D721Med (cell line): ENCODE data around the gene CCR6.

Source experiments
- DNase-seq: peaks from one replicate; pipeline ENCODE4 v3.0.0; 2011; ENCODE audit warnings: low spot score; ENCODE audit not compliant: insufficient read length
- FAIRE-seq: peaks from 2 replicates; lab custom pipeline; 2011; peaks lifted over from hg19 to GRCh38; lab: Jason Lieb, UNC
- TF ChIP-seq, protein P1 (sequence below): IDR thresholded peaks from 2 replicates; pipeline ENCODE4 v1.5.1; 2012; ENCODE audit warnings: mild to moderate bottlenecking, control low read depth; ENCODE audit not compliant: insufficient read depth; ENCODE audit errors: missing control alignments

CCR6 gene

DNA sequence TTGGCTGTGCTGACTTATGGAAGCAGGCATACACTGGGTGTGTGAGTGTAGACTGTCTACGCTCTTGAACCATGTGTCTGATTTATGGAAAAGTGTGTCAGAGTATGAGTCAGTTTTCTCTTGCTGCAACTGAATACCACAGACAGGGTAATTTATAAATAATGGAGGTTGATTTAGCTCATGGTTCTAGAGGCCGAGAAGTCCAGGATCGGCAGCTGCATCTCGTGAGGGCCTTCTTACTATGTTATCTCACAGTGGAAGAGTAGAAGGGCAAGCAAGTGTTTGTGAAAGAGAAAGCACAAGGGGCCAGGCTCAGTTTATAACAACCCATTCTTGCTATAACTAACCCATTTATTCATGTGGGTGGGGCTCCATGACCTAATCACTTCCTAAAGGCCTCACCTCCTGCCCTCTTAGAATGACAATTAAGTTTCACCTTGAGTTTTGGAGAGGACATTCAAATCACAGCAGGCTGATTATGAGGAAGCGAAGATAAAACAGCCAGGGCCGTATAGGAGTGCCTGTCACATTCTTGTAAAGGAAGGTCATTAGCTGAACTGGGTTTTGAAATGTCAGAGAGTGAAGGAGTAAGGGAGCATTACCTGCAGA lies 28.1 kb downstream of the CCR6 start:
- TF ChIP-seq, protein P1, sequence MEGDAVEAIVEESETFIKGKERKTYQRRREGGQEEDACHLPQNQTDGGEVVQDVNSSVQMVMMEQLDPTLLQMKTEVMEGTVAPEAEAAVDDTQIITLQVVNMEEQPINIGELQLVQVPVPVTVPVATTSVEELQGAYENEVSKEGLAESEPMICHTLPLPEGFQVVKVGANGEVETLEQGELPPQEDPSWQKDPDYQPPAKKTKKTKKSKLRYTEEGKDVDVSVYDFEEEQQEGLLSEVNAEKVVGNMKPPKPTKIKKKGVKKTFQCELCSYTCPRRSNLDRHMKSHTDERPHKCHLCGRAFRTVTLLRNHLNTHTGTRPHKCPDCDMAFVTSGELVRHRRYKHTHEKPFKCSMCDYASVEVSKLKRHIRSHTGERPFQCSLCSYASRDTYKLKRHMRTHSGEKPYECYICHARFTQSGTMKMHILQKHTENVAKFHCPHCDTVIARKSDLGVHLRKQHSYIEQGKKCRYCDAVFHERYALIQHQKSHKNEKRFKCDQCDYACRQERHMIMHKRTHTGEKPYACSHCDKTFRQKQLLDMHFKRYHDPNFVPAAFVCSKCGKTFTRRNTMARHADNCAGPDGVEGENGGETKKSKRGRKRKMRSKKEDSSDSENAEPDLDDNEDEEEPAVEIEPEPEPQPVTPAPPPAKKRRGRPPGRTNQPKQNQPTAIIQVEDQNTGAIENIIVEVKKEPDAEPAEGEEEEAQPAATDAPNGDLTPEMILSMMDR = no peak
- no peak for FAIRE-seq

DNA sequence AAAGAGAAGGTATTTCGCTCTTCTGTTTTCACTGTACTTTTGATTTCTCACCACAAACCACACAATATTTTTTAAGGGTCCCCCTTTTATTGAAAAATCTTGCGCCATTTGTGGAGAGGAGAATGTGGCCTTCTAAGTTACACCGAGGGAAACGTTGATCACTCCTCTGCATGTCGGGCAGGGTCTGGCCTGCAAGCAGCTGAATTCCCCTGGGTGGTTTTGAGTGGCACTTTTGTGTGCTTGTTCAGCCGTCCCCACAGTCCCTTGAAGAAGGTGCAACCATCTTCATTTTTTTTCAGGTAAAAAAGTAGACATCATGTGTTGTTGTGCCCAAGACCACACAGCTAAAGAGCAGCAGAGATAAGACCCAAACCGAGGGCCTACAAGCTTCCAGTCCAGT lies 28.8 kb downstream of the CCR6 start:
- FAIRE-seq = no peak
- TF ChIP-seq, protein P1 = no peak
- DNase-seq = no peak

More for the DNA sequence above, 28.1 kb downstream of the CCR6 start:
- DNase-seq = no peak

DNA sequence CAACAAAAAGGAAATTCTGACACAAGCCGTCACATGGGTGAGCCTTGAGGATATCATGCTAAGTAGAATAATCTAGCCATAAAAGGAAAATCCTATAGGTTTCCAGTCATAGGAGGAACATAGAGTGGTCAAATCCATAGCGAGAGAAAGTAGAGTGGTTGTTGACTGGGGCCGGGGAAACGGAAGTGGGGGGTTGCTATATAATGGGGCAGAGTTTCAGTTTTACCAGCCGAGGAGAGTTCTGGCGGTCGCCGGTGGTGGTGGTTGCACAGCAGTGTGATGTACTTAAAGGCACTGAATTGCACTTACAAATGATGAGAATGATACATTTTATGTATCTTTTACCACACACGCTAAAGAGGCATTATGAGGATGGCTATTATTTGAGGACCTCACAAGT lies 30.0 kb downstream of the CCR6 start:
- FAIRE-seq = no peak
- no peak for DNase-seq
- TF ChIP-seq, protein P1 = no peak

DNA sequence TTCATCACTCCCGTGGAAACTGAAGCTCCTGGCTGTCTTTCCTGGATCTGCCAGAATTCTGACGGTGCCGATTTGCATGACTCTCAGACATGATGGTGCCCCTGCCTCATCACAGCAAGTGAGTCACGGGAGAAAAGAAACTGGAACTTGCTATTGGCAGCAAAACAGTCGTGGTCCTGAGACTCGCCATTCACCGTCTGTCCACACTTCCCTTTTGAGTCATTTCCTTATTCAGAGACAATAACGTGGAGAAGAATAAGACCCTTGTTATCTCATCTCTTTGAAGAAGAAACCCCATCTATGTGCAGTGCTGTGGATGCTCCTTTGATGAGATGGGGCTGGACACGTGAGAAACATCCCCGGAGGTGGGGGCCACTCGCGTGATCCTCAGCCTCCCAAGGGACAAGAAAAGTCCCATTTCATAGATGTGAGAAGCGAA lies 30.6 kb downstream of the CCR6 start:
- DNase-seq = no peak
- FAIRE-seq = no peak
- TF ChIP-seq, protein P1 = no peak

DNA sequence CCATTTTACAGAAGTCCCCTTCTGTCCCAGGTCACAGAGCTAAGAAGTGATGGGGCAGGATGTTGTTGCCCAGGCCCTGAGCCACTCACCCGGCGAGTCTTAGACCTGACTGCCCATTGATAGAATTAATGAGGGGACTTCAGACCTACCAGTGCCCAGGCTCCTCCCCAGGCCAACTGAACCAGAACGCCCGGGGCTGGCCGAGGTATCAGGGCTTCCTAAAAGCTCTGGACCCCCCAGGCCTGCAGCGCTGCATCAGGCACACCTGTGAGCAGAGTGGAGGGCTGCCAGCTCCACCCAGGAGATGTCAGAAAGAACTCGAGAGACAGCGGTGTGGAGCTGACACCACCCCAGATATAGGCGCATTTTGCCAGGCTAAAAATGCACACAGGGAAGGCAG lies 31.4 kb downstream of the CCR6 start:
- TF ChIP-seq, protein P1 = no peak
- DNase-seq (no peak), FAIRE-seq (no peak)

DNA sequence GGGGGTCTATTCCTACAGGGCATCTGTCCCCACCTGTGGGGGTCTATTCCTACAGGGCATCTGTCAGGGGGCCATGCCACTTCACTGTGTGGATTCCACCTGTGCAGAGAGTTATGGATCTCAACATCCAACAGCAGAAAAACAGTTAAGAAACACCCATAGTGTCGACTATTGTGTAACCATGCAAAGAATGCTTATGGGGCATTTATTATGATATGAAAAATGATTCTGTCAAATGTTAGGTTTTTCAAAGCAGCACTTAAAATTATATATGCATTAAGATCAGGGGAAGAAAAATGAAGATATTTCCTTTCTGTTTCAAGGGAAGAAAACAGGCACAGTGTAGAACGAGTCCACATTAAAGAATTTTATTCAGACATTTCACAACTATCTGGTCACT lies 32.0 kb downstream of the CCR6 start:
- no peak for FAIRE-seq
- DNase-seq = no peak
- TF ChIP-seq, protein P1 = no peak

DNA sequence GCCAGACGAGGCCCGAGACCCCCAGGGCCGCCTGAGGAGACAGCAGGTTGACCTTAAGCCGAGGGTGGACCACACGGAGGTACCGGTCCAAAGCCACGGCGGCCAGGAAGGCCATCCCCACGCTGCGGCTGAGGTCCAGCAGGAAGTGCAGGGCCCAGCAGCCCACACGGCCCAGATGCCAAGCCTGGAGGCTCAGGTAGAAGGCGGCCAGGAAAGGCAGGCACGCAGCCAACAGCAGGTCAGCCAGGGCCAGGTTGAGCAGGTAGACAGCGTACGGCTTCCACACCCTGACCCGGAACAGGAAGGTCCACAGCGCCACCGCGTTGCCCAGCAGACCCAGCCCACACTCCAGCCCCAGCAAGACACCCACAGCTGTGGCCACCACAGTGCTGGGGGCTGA lies 34.5 kb downstream of the CCR6 start:
- FAIRE-seq (no peak), DNase-seq (no peak)
- TF ChIP-seq, protein P1 = no peak
